ENCODE measurements around the gene MYCN. TPM values are rescaled to one million over a fixed set of nuclear protein-coding genes. Genes with fewer than 3 reads are reported as not detected.

Gene MYCN
- total and polyA plus RNA-seq, 4 donors, result 0.16 to 1.3 TPM; not detected in 2

GRCh38 chr2:15911686-15912085 is 28.7 kb upstream of the MYCN start:
- H3K27me3 ChIP-seq (ENCODE audit: control insufficient read depth in 4 of 4, insufficient read depth in 4 of 4, low read length in 3 of 4), result no peaks in the 10 kb centered on the region

More at GRCh38 chr2:15911686-15912085, 28.7 kb upstream of the MYCN start:
- Histone ChIP-seq H3K36me3 (ENCODE audit: control insufficient read depth in 4 of 4, insufficient read depth in 3 of 4, low read depth in 1 of 4, low read length in 3 of 4) (no peaks in the 10 kb centered on the region), H3K4me3 (ENCODE audit: low read depth in 1 of 3, low read length in 3 of 3) (no peak overlapping the region), H3K9me3 (ENCODE audit: control insufficient read depth in 4 of 4, low read length in 3 of 4) (no peaks in the 10 kb centered on the region), H3K4me1 (ENCODE audit: control insufficient read depth in 4 of 4, insufficient read depth in 4 of 4, low read length in 3 of 4) (no peaks in the 10 kb centered on the region), H3K9ac (ENCODE audit: low read depth in 1 of 2, low read length in 2 of 2) (no peak overlapping the region), H3K27ac (ENCODE audit: low read depth in 1 of 2, low read length in 2 of 2) (no peak overlapping the region)
- no peak for DNase-seq (ENCODE audit: low spot score)
- WGBS, result 93% methylated on average over 3 of the region's 3 CpGs
- TF ChIP-seq MAX (IDR thresholded peaks at IDR 0.05) (no peak), TAF1 (conservative IDR thresholded peaks at IDR 0.05) (no peak), JUND (IDR thresholded peaks at IDR 0.05) (no peak), ATF3 (IDR thresholded peaks at IDR 0.05) (no peak), HNF4A (conservative IDR thresholded peaks at IDR 0.05) (no peak), FOXA1 (IDR thresholded peaks at IDR 0.05) (no peak), ZBTB33 (IDR thresholded peaks at IDR 0.05) (no peak), SP1 (IDR thresholded peaks at IDR 0.05) (no peak), EGR1 (IDR thresholded peaks at IDR 0.05; ENCODE audit: low read depth in 2 of 2) (no peak), RAD21 (IDR thresholded peaks at IDR 0.05) (no peak), NR2F2 (IDR thresholded peaks at IDR 0.05) (no peak), FOXA2 (IDR thresholded peaks at IDR 0.05) (no peak), REST (IDR thresholded peaks at IDR 0.05) (no peak), RXRA (IDR thresholded peaks at IDR 0.05) (no peak), CTCF (IDR thresholded peaks at IDR 0.05; ENCODE audit: low read depth, low read length, missing input control) (no peak)
